HepG2 (cell line): ENCODE measurements around the gene REPS2. TPM values are rescaled to one million over a fixed set of nuclear protein-coding genes. Genes with fewer than 3 reads are reported as not detected.

ENCODE experiments used
- CHCHD3 ChIP-seq: sonication (generic); formaldehyde crosslinking; IDR thresholded peaks from 2 replicates; pipeline ENCODE4 v1.8.0; 2022; ENCODE audit warnings: mild to moderate bottlenecking, missing genetic modification reagents, moderate library complexity
- FOXA3 ChIP-seq: IDR thresholded peaks from 2 replicates; pipeline ENCODE4 v1.6.1; 2016; ENCODE audit warnings: missing genetic modification reagents, missing compliant biosample characterization
- FOXP1 ChIP-seq, 2 experiments: fragments of 450-650 bp in 1 of 2; IDR thresholded peaks; 2 replicates each; pipeline ENCODE4 v1.6.1; 2017 to 2018; ENCODE audit warnings: antibody characterized with exemption in 1 of 2
- POGK ChIP-seq: sonication (generic); formaldehyde crosslinking; conservative IDR thresholded peaks from 2 replicates; pipeline ENCODE4 v1.8.0; 2022; ENCODE audit warnings: mild to moderate bottlenecking, moderate library complexity, missing genetic modification reagents
- SRF ChIP-seq: IDR thresholded peaks from 2 replicates; pipeline ENCODE4 v1.6.1; 2011; ENCODE audit warnings: mild to moderate bottlenecking, low read depth, low read length, moderate library complexity
- ZNF501 ChIP-seq: sonication (generic); formaldehyde crosslinking; IDR thresholded peaks from 2 replicates; pipeline ENCODE4 v1.5.1; 2020; ENCODE audit warnings: mild to moderate bottlenecking, moderate library complexity, missing genetic modification reagents
- polyA plus RNA-seq, 8 experiments: library from polyadenylated mRNA; depleted of rRNA in 3 of 8; stranded (reverse) in 7 of 8; unstranded in 1 of 8; fragments of >200 nt; fragmentation: Illumina TruSeq in 4 of 8; extraction: Trizol in 4 of 8; gene quantifications; 2 replicates each; pipeline versions ENCODE4 v1.2.1 to v1.2.3, GENCODE V29; 2011 to 2016; ENCODE audit warnings: low read depth in 4 of 8, missing spikeins in 1 of 8, mixed read lengths in 1 of 8; ENCODE audit not compliant: insufficient read depth in 1 of 8
- total RNA-seq, 5 experiments: library from RNA; depleted of rRNA; stranded (reverse); fragments of >200 nt; fragmentation: Illumina TruSeq; extraction: Trizol; gene quantifications; 2 replicates each; pipeline ENCODE4 v1.2.3, GENCODE V29; 2016; ENCODE audit warnings: low read depth in 1 of 5
- TF ChIP-seq, protein P1 (sequence below): sonication (generic); formaldehyde crosslinking; IDR thresholded peaks from one replicate; pipeline ENCODE4 v1.5.1; 2020; ENCODE audit warnings: mild to moderate bottlenecking, missing genetic modification reagents; ENCODE audit errors: not compliant biosample characterization

REPS2 gene
- total and polyA plus RNA-seq, 2 of the 13 experiments (the other 11 are each of a cell fraction or from before 2014, with no cell fraction given): 0.05 to 0.58 TPM

DNA sequence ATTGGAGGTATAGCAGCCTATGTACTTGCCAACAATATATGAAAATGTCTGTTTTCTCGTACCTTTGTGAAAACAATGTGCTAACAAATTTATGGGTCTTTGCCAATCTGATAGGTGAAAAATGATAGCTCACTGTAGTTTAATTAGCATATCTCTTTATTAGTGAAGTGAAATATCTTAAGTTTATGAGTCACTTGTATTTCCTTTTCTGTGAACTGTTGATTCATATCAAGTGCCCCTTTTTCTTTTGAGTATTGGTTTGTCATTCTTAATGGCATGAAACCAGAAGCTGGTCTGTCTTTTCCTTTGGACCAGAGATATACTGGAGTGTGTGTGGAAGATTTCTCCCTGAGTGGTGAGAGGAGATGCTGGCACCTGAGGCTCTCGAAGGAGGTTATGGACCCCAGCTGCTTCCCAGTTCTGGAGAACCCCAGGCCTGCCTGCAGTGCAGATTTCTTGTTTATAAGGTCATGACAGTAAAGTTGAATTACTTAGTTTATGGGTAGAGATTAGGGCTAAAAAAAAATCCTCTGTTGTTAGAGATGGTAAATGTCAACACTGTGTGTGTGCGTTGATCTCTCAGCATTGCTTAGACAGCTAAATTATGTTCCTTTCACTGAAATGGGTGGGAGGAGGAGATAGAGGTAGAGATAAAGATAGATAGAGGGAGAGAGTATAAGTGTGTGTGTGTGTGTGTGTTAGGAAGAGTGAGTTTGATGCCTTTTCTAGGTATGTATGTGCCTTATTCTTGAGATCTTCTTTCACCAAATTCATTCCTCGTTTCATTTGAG, 89.9 kb downstream of the REPS2 start (continued):
- TF ChIP-seq, protein P1, sequence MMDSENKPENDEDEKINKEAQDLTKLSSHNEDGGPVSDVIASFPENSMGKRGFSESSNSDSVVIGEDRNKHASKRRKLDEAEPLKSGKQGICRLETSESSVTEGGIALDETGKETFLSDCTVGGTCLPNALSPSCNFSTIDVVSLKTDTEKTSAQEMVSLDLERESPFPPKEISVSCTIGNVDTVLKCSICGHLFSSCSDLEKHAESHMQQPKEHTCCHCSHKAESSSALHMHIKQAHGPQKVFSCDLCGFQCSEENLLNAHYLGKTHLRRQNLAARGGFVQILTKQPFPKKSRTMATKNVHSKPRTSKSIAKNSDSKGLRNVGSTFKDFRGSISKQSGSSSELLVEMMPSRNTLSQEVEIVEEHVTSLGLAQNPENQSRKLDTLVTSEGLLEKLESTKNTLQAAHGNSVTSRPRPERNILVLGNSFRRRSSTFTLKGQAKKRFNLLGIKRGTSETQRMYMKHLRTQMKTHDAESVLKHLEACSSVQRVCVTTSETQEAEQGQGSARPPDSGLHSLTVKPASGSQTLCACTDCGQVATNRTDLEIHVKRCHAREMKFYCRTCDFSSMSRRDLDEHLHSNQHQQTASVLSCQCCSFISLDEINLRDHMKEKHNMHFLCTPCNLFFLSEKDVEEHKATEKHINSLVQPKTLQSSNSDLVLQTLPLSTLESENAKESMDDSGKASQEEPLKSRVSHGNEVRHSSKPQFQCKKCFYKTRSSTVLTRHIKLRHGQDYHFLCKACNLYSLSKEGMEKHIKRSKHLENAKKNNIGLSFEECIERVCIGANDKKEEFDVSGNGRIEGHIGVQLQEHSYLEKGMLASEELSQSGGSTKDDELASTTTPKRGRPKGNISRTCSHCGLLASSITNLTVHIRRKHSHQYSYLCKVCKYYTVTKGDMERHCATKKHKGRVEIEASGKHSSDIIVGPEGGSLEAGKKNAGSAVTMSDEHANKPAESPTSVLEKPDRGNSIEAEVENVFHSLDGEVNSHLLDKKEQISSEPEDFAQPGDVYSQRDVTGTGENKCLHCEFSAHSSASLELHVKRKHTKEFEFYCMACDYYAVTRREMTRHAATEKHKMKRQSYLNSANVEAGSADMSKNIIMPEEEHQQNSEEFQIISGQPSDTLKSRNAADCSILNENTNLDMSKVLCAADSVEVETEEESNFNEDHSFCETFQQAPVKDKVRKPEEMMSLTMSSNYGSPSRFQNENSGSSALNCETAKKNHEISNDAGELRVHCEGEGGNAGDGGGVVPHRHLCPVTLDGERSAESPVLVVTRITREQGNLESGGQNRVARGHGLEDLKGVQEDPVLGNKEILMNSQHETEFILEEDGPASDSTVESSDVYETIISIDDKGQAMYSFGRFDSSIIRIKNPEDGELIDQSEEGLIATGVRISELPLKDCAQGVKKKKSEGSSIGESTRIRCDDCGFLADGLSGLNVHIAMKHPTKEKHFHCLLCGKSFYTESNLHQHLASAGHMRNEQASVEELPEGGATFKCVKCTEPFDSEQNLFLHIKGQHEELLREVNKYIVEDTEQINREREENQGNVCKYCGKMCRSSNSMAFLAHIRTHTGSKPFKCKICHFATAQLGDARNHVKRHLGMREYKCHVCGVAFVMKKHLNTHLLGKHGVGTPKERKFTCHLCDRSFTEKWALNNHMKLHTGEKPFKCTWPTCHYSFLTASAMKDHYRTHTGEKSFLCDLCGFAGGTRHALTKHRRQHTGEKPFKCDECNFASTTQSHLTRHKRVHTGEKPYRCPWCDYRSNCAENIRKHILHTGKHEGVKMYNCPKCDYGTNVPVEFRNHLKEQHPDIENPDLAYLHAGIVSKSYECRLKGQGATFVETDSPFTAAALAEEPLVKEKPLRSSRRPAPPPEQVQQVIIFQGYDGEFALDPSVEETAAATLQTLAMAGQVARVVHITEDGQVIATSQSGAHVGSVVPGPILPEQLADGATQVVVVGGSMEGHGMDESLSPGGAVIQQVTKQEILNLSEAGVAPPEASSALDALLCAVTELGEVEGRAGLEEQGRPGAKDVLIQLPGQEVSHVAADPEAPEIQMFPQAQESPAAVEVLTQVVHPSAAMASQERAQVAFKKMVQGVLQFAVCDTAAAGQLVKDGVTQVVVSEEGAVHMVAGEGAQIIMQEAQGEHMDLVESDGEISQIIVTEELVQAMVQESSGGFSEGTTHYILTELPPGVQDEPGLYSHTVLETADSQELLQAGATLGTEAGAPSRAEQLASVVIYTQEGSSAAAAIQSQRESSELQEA (CRISPR knock-in tag): no peak
- no peak for TF ChIP-seq SRF
- no peak for TF ChIP-seq CHCHD3 (CRISPR knock-in tag)
- no peak for TF ChIP-seq POGK
- TF ChIP-seq ZNF501 (CRISPR knock-in tag): no peak
- no peak for TF ChIP-seq FOXP1 (IDR thresholded peaks at IDR 0.05)
- no peak for TF ChIP-seq FOXP1 (CRISPR knock-in tag; IDR thresholded peaks at IDR 0.05)
- no peak for TF ChIP-seq FOXA3 (CRISPR knock-in tag)
